ENCODE data around the gene PDZRN3. TPM values are rescaled to one million over a fixed set of nuclear protein-coding genes. Genes with fewer than 3 reads are reported as not detected.
A peak's percentile ranks its signal among the peaks of the same experiment; 100 is the strongest.

PDZRN3 gene
- total and polyA plus RNA-seq, 5 donors from 2014 or later: not detected

- H3K27ac ChIP-seq (ENCODE audit: insufficient read depth, low read length, poor library complexity, severe bottlenecking): no peak overlapping the region
- H3K36me3 ChIP-seq (ENCODE audit: control insufficient read depth, insufficient read depth, low read length): no peaks in the 10 kb centered on the region
- no peak overlapping the region for H3K27ac Mint-ChIP-seq
- no peak overlapping the region for H3K4me3 ChIP-seq (ENCODE audit: low read depth, low read length)
- no peak for DNase-seq
- no peaks in the 10 kb centered on the region for H3K36me3 Mint-ChIP-seq
- H3K4me1 Mint-ChIP-seq: no peaks in the 10 kb centered on the region
- no peak overlapping the region for H3K4me3 Mint-ChIP-seq
- no peaks in the 10 kb centered on the region for H3K27me3 ChIP-seq (ENCODE audit: control insufficient read depth, insufficient read depth, low read length)
- H3K9me3 Mint-ChIP-seq: peaks cover 0 to 3% (median 0%) of the 10 kb centered on the region in 7 donors
- ATAC-seq (ENCODE audit: low read depth in 2 of 2): no peak
- H3K27me3 Mint-ChIP-seq: no peaks in the 10 kb centered on the region
- H3K4me1 ChIP-seq (ENCODE audit: control insufficient read depth, insufficient read depth, low read length, poor library complexity, severe bottlenecking): no peaks in the 10 kb centered on the region
- no peaks in the 10 kb centered on the region for H3K9me3 ChIP-seq (ENCODE audit: control insufficient read depth in 2 of 2, low read length in 2 of 2)
These were observed 182.6 kb downstream of the PDZRN3 start for GRCh38 chr3:73442152-73442551.

GRCh38 chr3:73437828-73438227 is 186.9 kb downstream of the PDZRN3 start:
- ATAC-seq (ENCODE audit: low read depth in 2 of 2) (no peak), DNase-seq (no peak)
- H3K4me3 ChIP-seq (ENCODE audit: low read depth, low read length): no peak overlapping the region
- Mint-ChIP-seq H3K9me3 (no peaks in the 10 kb centered on the region), H3K27me3 (no peaks in the 10 kb centered on the region), H3K27ac (no peak overlapping the region), H3K36me3 (no peaks in the 10 kb centered on the region), H3K4me1 (no peaks in the 10 kb centered on the region), H3K4me3 (no peak overlapping the region)
- no peaks in the 10 kb centered on the region for H3K9me3 ChIP-seq (ENCODE audit: control insufficient read depth in 2 of 2, low read length in 2 of 2)
- no peak overlapping the region for H3K27ac ChIP-seq (ENCODE audit: insufficient read depth, low read length, poor library complexity, severe bottlenecking)
- no peaks in the 10 kb centered on the region for H3K4me1 ChIP-seq (ENCODE audit: control insufficient read depth, insufficient read depth, low read length, poor library complexity, severe bottlenecking)
- H3K36me3 ChIP-seq (ENCODE audit: control insufficient read depth, insufficient read depth, low read length): no peaks in the 10 kb centered on the region
- H3K27me3 ChIP-seq (ENCODE audit: control insufficient read depth, insufficient read depth, low read length): no peaks in the 10 kb centered on the region

GRCh38 chr3:73435055-73435454 is 189.7 kb downstream of the PDZRN3 start:
- Histone ChIP-seq H3K27me3 (ENCODE audit: control insufficient read depth, insufficient read depth, low read length) (no peaks in the 10 kb centered on the region), H3K9me3 (ENCODE audit: control insufficient read depth in 2 of 2, low read length in 2 of 2) (no peaks in the 10 kb centered on the region), H3K4me1 (ENCODE audit: control insufficient read depth, insufficient read depth, low read length, poor library complexity, severe bottlenecking) (no peaks in the 10 kb centered on the region), H3K4me3 (ENCODE audit: low read depth, low read length) (no peak overlapping the region), H3K27ac (ENCODE audit: insufficient read depth, low read length, poor library complexity, severe bottlenecking) (no peak overlapping the region), H3K36me3 (ENCODE audit: control insufficient read depth, insufficient read depth, low read length) (no peaks in the 10 kb centered on the region)
- Mint-ChIP-seq H3K4me1 (no peaks in the 10 kb centered on the region), H3K36me3 (no peaks in the 10 kb centered on the region), H3K27me3 (no peaks in the 10 kb centered on the region), H3K9me3 (peaks cover 0 to 3% (median 0%) of the 10 kb centered on the region in 7 donors), H3K27ac (no peak overlapping the region), H3K4me3 (no peak overlapping the region)
- DNase-seq: no peak
- ATAC-seq (ENCODE audit: low read depth in 2 of 2): no peak

GRCh38 chr3:73433687-73434086 is 191.1 kb downstream of the PDZRN3 start:
- H3K4me1 Mint-ChIP-seq: no peaks in the 10 kb centered on the region
- no peaks in the 10 kb centered on the region for H3K27me3 ChIP-seq (ENCODE audit: control insufficient read depth, insufficient read depth, low read length)
- DNase-seq (no peak), ATAC-seq (ENCODE audit: low read depth in 2 of 2) (no peak)
- no peaks in the 10 kb centered on the region for H3K9me3 ChIP-seq (ENCODE audit: control insufficient read depth in 2 of 2, low read length in 2 of 2)
- no peak overlapping the region for H3K27ac Mint-ChIP-seq
- no peak overlapping the region for H3K27ac ChIP-seq (ENCODE audit: insufficient read depth, low read length, poor library complexity, severe bottlenecking)
- H3K36me3 Mint-ChIP-seq: no peaks in the 10 kb centered on the region
- H3K9me3 Mint-ChIP-seq: peaks cover 0 to 3% (median 0%) of the 10 kb centered on the region in 7 donors
- H3K4me1 ChIP-seq (ENCODE audit: control insufficient read depth, insufficient read depth, low read length, poor library complexity, severe bottlenecking): no peaks in the 10 kb centered on the region
- H3K4me3 ChIP-seq (ENCODE audit: low read depth, low read length): no peak overlapping the region
- H3K36me3 ChIP-seq (ENCODE audit: control insufficient read depth, insufficient read depth, low read length): no peaks in the 10 kb centered on the region
- H3K27me3 Mint-ChIP-seq: no peaks in the 10 kb centered on the region
- no peak overlapping the region for H3K4me3 Mint-ChIP-seq

- Histone ChIP-seq H3K36me3 (ENCODE audit: control insufficient read depth, insufficient read depth, low read length) (no peaks in the 10 kb centered on the region), H3K27ac (ENCODE audit: insufficient read depth, low read length, poor library complexity, severe bottlenecking) (no peak overlapping the region), H3K9me3 (ENCODE audit: control insufficient read depth in 2 of 2, low read length in 2 of 2) (no peaks in the 10 kb centered on the region), H3K4me1 (ENCODE audit: control insufficient read depth, insufficient read depth, low read length, poor library complexity, severe bottlenecking) (no peaks in the 10 kb centered on the region), H3K4me3 (ENCODE audit: low read depth, low read length) (no peak overlapping the region), H3K27me3 (ENCODE audit: control insufficient read depth, insufficient read depth, low read length) (no peaks in the 10 kb centered on the region)
- Mint-ChIP-seq H3K4me1 (no peaks in the 10 kb centered on the region), H3K27ac (no peak overlapping the region), H3K36me3 (no peaks in the 10 kb centered on the region), H3K27me3 (no peaks in the 10 kb centered on the region), H3K4me3 (no peak overlapping the region), H3K9me3 (peaks cover 0 to 3% (median 0%) of the 10 kb centered on the region in 7 donors)
- DNase-seq (no peak), ATAC-seq (ENCODE audit: low read depth in 2 of 2) (no peak)
These were observed 191.7 kb downstream of the PDZRN3 start for GRCh38 chr3:73433079-73433478.

- H3K36me3 ChIP-seq (ENCODE audit: control insufficient read depth, insufficient read depth, low read length): no peaks in the 10 kb centered on the region
- no peaks in the 10 kb centered on the region for H3K27me3 Mint-ChIP-seq
- ATAC-seq (ENCODE audit: low read depth in 2 of 2) (no peak), DNase-seq (no peak)
- H3K4me1 Mint-ChIP-seq: no peaks in the 10 kb centered on the region
- H3K27ac ChIP-seq (ENCODE audit: insufficient read depth, low read length, poor library complexity, severe bottlenecking): no peak overlapping the region
- H3K9me3 ChIP-seq (ENCODE audit: control insufficient read depth in 2 of 2, low read length in 2 of 2): no peaks in the 10 kb centered on the region
- peaks cover 0 to 5% (median 0%) of the 10 kb centered on the region in 7 donors for H3K9me3 Mint-ChIP-seq
- no peaks in the 10 kb centered on the region for H3K4me1 ChIP-seq (ENCODE audit: control insufficient read depth, insufficient read depth, low read length, poor library complexity, severe bottlenecking)
- H3K27me3 ChIP-seq (ENCODE audit: control insufficient read depth, insufficient read depth, low read length): no peaks in the 10 kb centered on the region
- no peaks in the 10 kb centered on the region for H3K36me3 Mint-ChIP-seq
- H3K4me3 Mint-ChIP-seq: no peak overlapping the region
- no peak overlapping the region for H3K4me3 ChIP-seq (ENCODE audit: low read depth, low read length)
- H3K27ac Mint-ChIP-seq: no peak overlapping the region
These were observed 192.1 kb downstream of the PDZRN3 start for GRCh38 chr3:73432706-73433032.

GRCh38 chr3:73432023-73432705 is 192.6 kb downstream of the PDZRN3 start:
- ATAC-seq (ENCODE audit: low read depth in 2 of 2) (no peak), DNase-seq (peak in 1 of 3 donors; percentile 38)
- H3K9me3 ChIP-seq (ENCODE audit: control insufficient read depth in 2 of 2, low read length in 2 of 2): no peaks in the 10 kb centered on the region
- H3K4me1 Mint-ChIP-seq: no peaks in the 10 kb centered on the region
- no peaks in the 10 kb centered on the region for H3K36me3 Mint-ChIP-seq
- H3K27me3 Mint-ChIP-seq: no peaks in the 10 kb centered on the region
- H3K27me3 ChIP-seq (ENCODE audit: control insufficient read depth, insufficient read depth, low read length): no peaks in the 10 kb centered on the region
- no peak overlapping the region for H3K27ac Mint-ChIP-seq
- no peak overlapping the region for H3K27ac ChIP-seq (ENCODE audit: insufficient read depth, low read length, poor library complexity, severe bottlenecking)
- H3K4me3 Mint-ChIP-seq: no peak overlapping the region
- peaks cover 0 to 5% (median 0%) of the 10 kb centered on the region in 7 donors for H3K9me3 Mint-ChIP-seq
- no peak overlapping the region for H3K4me3 ChIP-seq (ENCODE audit: low read depth, low read length)
- H3K4me1 ChIP-seq (ENCODE audit: control insufficient read depth, insufficient read depth, low read length, poor library complexity, severe bottlenecking): no peaks in the 10 kb centered on the region
- no peaks in the 10 kb centered on the region for H3K36me3 ChIP-seq (ENCODE audit: control insufficient read depth, insufficient read depth, low read length)

- no peak for DNase-seq
- Mint-ChIP-seq H3K4me1 (no peaks in the 10 kb centered on the region), H3K27me3 (no peaks in the 10 kb centered on the region), H3K27ac (no peak overlapping the region), H3K4me3 (no peak overlapping the region), H3K36me3 (no peaks in the 10 kb centered on the region), H3K9me3 (peaks cover 0 to 5% (median 0%) of the 10 kb centered on the region in 7 donors)
- no peak for ATAC-seq (ENCODE audit: low read depth in 2 of 2)
- Histone ChIP-seq H3K4me1 (ENCODE audit: control insufficient read depth, insufficient read depth, low read length, poor library complexity, severe bottlenecking) (no peaks in the 10 kb centered on the region), H3K27me3 (ENCODE audit: control insufficient read depth, insufficient read depth, low read length) (no peaks in the 10 kb centered on the region), H3K9me3 (ENCODE audit: control insufficient read depth in 2 of 2, low read length in 2 of 2) (no peaks in the 10 kb centered on the region), H3K36me3 (ENCODE audit: control insufficient read depth, insufficient read depth, low read length) (no peaks in the 10 kb centered on the region), H3K4me3 (ENCODE audit: low read depth, low read length) (no peak overlapping the region), H3K27ac (ENCODE audit: insufficient read depth, low read length, poor library complexity, severe bottlenecking) (no peak overlapping the region)
These were observed 193.4 kb downstream of the PDZRN3 start for GRCh38 chr3:73431183-73431900.
